Posterior cingulate gyrus (tissue), 11 donors: ENCODE measurements around the gene CYSLTR1.
"Not testable (repeated sequence)": the region's sequence is repeated elsewhere in the genome, so short reads cannot be mapped to it uniquely, and the experiment has no call there.

ENCODE experiments used
- DNase-seq, 10 donors: peaks; one replicate each; pipeline versions ENCODE4 v3.0.0 to v3.0.0-alpha.2; 2020 to 2021; ENCODE audit warnings: mixed read lengths in 3 of 10
- intact Hi-C: fragments of 100-400 bp; cut with DNase I; formaldehyde crosslinking; loops from one replicate; pipeline ENCODE4 v1.15.1; 2023

Gene CYSLTR1

GRCh38 chrX:78226047-78226446 lies 101.4 kb downstream of the CYSLTR1 start:
- intact Hi-C loops, DNase-seq: not testable (repeated sequence)
